Prostate gland (tissue), 2 donors: ENCODE results near the gene VEPH1. TPM values are rescaled to one million over a fixed set of nuclear protein-coding genes. Genes with fewer than 3 reads are reported as not detected.
A peak's percentile ranks its signal among the peaks of the same experiment; 100 is the strongest.

ENCODE experiments used
- DNase-seq: peaks from one replicate; pipeline ENCODE4 v3.0.0-alpha.2; 2019; ENCODE audit warnings: low spot score
- H3K27ac ChIP-seq, 2 donors: fragments of 200-600 bp; sonication (generic); 2 replicates each; pipeline ENCODE4 v1.5.1; 2017 to 2019
- H3K27me3 ChIP-seq: fragments of 200-600 bp; sonication (generic); replicated peaks from 2 replicates; pipeline ENCODE4 v1.5.1; 2019; ENCODE audit not compliant: insufficient read depth
- H3K36me3 ChIP-seq, 2 donors: fragments of 200-600 bp; sonication (generic); 1 replicate in 1 of 2; 2 replicates in 1 of 2; pipeline versions ENCODE4 v1.5.1 to v1.8.1; 2017 to 2019
- H3K4me1 ChIP-seq: fragments of 200-600 bp; sonication (generic); replicated peaks from 2 replicates; pipeline ENCODE4 v1.5.1; 2019
- H3K4me3 ChIP-seq, 2 donors: fragments of 200-600 bp; sonication (generic); 2 replicates each; pipeline ENCODE4 v1.5.1; 2017 to 2019
- H3K9me3 ChIP-seq: fragments of 200-600 bp; sonication (generic); 2 replicates; pipeline ENCODE4 v1.5.1; 2017
- CTCF ChIP-seq, 4 experiments: fragments of 200-600 bp in 2 of 4; fragments of 450-650 bp in 2 of 4; sonication (generic) in 2 of 4; IDR thresholded peaks; 1 replicate in 3 of 4; 2 replicates in 1 of 4; pipeline ENCODE4 v1.5.1; 2016 to 2019; ENCODE audit warnings: antibody characterized with exemption in 4 of 4, mild to moderate bottlenecking in 2 of 4, moderate library complexity in 2 of 4
- POLR2A ChIP-seq: fragments of 450-650 bp; IDR thresholded peaks from one replicate; pipeline ENCODE4 v1.6.1; 2016; ENCODE audit warnings: antibody characterized with exemption, mild to moderate bottlenecking
- POLR2AphosphoS5 ChIP-seq: sonication (generic); formaldehyde crosslinking; IDR thresholded peaks from one replicate; pipeline ENCODE4 v1.6.1; 2017; ENCODE audit warnings: antibody characterized with exemption
- WGBS: methylation state at CpG from one replicate; pipeline ENCODE4 v1.1.5; 2018; 5-methylcytosine and 5-hydroxymethylcytosine counted together
- intact Hi-C: fragments of 100-400 bp; cut with DNase I; formaldehyde crosslinking; loops from one replicate; pipeline ENCODE4 v1.14.2; 2022
- total RNA-seq, 2 donors: library from RNA; depleted of rRNA; stranded (reverse); fragments of >200 nt; gene quantifications; one replicate each; pipeline ENCODE4 v1.1.0, GENCODE V29; 2016

Gene VEPH1
- total RNA-seq, 2 donors from 2014 or later: 1.4 to 3.4 TPM

DNA sequence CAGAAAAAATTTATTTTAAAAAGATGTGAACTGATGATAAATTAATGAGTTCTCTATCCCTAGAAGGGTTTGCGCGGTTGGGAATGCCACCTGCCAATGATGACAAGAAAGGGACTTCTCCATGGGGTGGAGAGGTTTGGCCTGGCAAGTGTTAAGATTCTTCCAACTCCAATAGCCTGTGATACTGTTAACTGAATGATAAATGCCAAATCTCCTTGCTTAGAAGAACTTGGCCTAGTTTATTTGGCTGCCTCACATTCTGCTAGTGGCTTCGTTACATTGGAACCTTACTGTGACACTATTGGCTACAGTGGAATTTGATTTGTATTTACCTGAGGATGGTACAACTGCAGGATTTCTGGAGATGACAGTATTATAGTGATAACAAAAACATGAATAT is 251.5 kb downstream of the VEPH1 start:
- Histone ChIP-seq H3K27me3 (no peaks in the 10 kb centered on the region), H3K27ac (no peak overlapping the region), H3K36me3 (no peaks in the 10 kb centered on the region), H3K4me1 (no peaks in the 10 kb centered on the region), H3K4me3 (no peak overlapping the region), H3K9me3 (no peaks in the 10 kb centered on the region)
- 95% methylated on average over 3 of the region's 3 CpGs for WGBS
- DNase-seq: no peak
- intact Hi-C loops: no loop called here
- TF ChIP-seq POLR2AphosphoS5: no peak
- no peak for TF ChIP-seq CTCF (IDR thresholded peaks at IDR 0.05)
- no peak for TF ChIP-seq POLR2A

GRCh38 chr3:157249606-157250005 is 253.6 kb downstream of the VEPH1 start:
- TF ChIP-seq POLR2AphosphoS5 (no peak), CTCF (IDR thresholded peaks at IDR 0.05) (no peak), POLR2A (no peak)
- Histone ChIP-seq H3K36me3 (no peaks in the 10 kb centered on the region), H3K4me1 (no peaks in the 10 kb centered on the region), H3K9me3 (no peaks in the 10 kb centered on the region), H3K27ac (no peak overlapping the region), H3K27me3 (no peaks in the 10 kb centered on the region), H3K4me3 (no peak overlapping the region)
- intact Hi-C loops: no loop called here
- 93% methylated on average over 5 of the region's 5 CpGs for WGBS
- no peak for DNase-seq

GRCh38 chr3:157248590-157249422 is 254.4 kb downstream of the VEPH1 start:
- 43% methylated on average over 5 of the region's 5 CpGs for WGBS
- H3K36me3 ChIP-seq: no peaks in the 10 kb centered on the region
- no peak for DNase-seq
- intact Hi-C loops: no loop called here
- no peak for TF ChIP-seq CTCF (IDR thresholded peaks at IDR 0.05)
- peak; percentile 7 for TF ChIP-seq POLR2AphosphoS5
- TF ChIP-seq POLR2A: no peak
- H3K27me3 ChIP-seq: no peaks in the 10 kb centered on the region
- no peak overlapping the region for H3K4me3 ChIP-seq
- no peaks in the 10 kb centered on the region for H3K9me3 ChIP-seq
- no peak overlapping the region for H3K27ac ChIP-seq
- no peaks in the 10 kb centered on the region for H3K4me1 ChIP-seq

- Histone ChIP-seq H3K27ac (no peak overlapping the region), H3K36me3 (no peaks in the 10 kb centered on the region), H3K27me3 (no peaks in the 10 kb centered on the region), H3K9me3 (no peaks in the 10 kb centered on the region), H3K4me1 (no peaks in the 10 kb centered on the region), H3K4me3 (no peak overlapping the region)
- TF ChIP-seq CTCF (IDR thresholded peaks at IDR 0.05) (no peak), POLR2A (no peak), POLR2AphosphoS5 (no peak)
- DNase-seq: no peak
- WGBS: 86% methylated on average over 1 of the region's 1 CpG
- intact Hi-C loops: no loop called here
Measured at GRCh38 chr3:157247391-157247790, 255.8 kb downstream of the VEPH1 start.

DNA sequence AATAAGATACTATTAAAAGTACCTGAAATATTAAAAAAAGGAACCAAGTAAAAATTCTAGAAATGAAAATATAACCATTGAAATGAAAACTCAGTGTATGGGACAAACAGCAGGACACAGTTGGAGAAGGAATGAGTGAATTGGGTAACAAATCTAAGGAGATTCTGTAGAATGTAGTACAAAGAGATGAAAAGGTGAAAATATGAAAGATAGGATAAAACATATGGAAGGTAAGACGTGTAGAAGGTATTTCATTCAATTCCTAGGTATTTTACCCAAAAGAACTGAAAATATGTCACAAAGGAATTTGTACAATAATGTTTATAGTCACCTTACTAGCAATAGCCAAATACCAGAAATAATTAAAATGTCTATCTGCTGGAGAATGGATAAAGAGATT is 260.4 kb downstream of the VEPH1 start:
- DNase-seq: no peak
- Histone ChIP-seq H3K9me3 (no peaks in the 10 kb centered on the region), H3K4me3 (no peak overlapping the region), H3K27ac (no peak overlapping the region), H3K4me1 (no peaks in the 10 kb centered on the region), H3K36me3 (no peaks in the 10 kb centered on the region), H3K27me3 (no peaks in the 10 kb centered on the region)
- no peak for TF ChIP-seq POLR2AphosphoS5
- TF ChIP-seq CTCF (IDR thresholded peaks at IDR 0.05): no peak
- no peak for TF ChIP-seq POLR2A
- 92% methylated on average over 1 of the region's 1 CpG for WGBS
- intact Hi-C loops: no loop called here
